ENCODE measurements around the gene C6orf58.

C6orf58 gene

GRCh38 chr6:127570739-127571389 is 6.1 kb upstream of the C6orf58 start:
- DNase-seq (ENCODE audit: insufficient read length, low spot score) (no peak), FAIRE-seq (no peak)
- TF ChIP-seq CTCF (IDR thresholded peaks at IDR 0.05; ENCODE audit: insufficient read depth, missing control alignments) = no peak

- FAIRE-seq (no peak), DNase-seq (ENCODE audit: insufficient read length, low spot score) (no peak)
- TF ChIP-seq CTCF (IDR thresholded peaks at IDR 0.05; ENCODE audit: insufficient read depth, missing control alignments) = no peak
Measured at GRCh38 chr6:127578900-127579299, 1.9 kb downstream of the C6orf58 start.

DNA sequence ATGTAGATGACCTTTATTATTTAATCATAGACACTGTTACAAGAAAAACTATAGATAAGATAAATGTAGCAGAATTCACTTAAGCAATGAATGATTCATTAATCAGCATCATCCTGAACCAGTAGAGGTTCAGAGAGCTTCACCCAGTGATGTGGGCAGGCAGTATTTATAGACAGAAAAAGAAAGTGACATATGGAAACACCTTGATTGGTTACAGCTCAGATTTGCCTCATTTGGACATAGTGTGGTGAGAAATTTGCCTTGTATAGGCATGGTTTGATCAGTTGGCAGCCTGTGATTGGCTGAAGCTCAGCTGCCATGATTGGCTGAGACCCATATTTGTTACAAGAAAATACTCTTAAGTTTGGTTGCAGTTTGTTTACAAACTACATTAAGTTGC is 4.6 kb downstream of the C6orf58 start:
- no peak for TF ChIP-seq CTCF (IDR thresholded peaks at IDR 0.05; ENCODE audit: insufficient read depth, missing control alignments)
- no peak for DNase-seq (ENCODE audit: insufficient read length, low spot score)
- no peak for FAIRE-seq

DNA sequence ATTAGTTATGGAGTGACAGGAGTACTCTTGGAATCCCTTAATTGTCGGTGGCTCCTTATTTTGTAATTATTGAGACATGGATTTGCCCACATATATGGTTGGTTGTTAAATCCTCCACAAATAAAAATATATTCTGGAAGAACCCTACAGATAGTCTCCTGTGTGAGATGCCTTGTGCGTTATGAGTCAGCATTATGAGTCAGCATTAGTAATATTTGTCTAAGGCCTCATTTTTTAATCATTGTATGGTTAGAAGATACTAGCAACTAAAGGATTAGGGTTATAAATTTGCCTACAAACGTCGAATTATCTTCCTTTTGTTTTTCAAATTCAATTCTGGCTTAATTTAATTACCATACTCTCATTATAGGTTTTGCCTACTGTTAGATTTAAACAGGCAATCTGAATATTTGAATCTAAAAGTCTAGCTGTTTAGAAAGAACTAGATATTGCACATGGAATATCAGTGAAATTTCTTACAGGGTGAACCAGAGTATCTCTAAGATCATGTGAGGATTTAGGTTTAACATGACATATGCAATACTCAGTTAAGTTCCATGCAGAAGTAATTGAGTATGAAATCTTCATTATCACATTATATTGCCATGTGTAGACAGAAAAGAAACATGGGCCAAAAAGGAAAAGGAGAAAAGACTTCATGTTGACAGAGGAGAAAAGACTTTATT is 5.9 kb downstream of the C6orf58 start:
- DNase-seq (ENCODE audit: insufficient read length, low spot score) (no peak), FAIRE-seq (no peak)
- no peak for TF ChIP-seq CTCF (IDR thresholded peaks at IDR 0.05; ENCODE audit: insufficient read depth, missing control alignments)

- no peak for FAIRE-seq
- no peak for DNase-seq (ENCODE audit: insufficient read length, low spot score)
- no peak for TF ChIP-seq CTCF (IDR thresholded peaks at IDR 0.05; ENCODE audit: insufficient read depth, missing control alignments)
Measured at GRCh38 chr6:127585123-127585522, 8.1 kb downstream of the C6orf58 start.

DNA sequence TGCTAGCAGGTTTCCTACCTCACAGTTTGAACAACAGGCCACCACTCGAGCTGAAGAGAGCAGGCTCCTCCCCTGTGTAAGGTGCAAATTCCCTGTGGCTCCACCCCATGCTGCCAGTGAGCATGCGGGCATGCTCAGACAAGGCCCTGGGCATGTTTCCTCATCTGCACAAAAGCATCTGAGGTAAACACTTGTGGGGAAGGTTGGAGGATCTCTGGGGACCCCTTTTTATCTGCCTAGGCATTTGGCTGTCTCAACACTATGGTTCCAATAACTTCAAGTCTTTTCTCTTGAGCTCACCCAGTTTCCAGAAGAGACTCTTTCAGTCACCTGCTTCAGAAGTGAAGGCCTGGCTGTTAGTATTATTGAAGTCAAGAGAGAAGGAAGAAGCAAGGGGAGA is 9.4 kb downstream of the C6orf58 start:
- DNase-seq (ENCODE audit: insufficient read length, low spot score) = no peak
- FAIRE-seq = no peak
- TF ChIP-seq CTCF (IDR thresholded peaks at IDR 0.05; ENCODE audit: insufficient read depth, missing control alignments) = no peak

- FAIRE-seq (no peak), DNase-seq (ENCODE audit: insufficient read length, low spot score) (no peak)
- TF ChIP-seq CTCF (IDR thresholded peaks at IDR 0.05; ENCODE audit: insufficient read depth, missing control alignments) = no peak
Measured at GRCh38 chr6:127587875-127588274, 10.9 kb downstream of the C6orf58 start.
